Left ventricle myocardium inferior (tissue), 1 donor: ENCODE data around the gene SMYD2. TPM values are rescaled to one million over a fixed set of nuclear protein-coding genes. Genes with fewer than 3 reads are reported as not detected.

Experiments
- DNase-seq: peaks from one replicate; pipeline ENCODE4 v3.0.0-alpha.2; 2020
- H3K27ac ChIP-seq: fragments of 200-600 bp; replicated peaks from 2 replicates; pipeline ENCODE4 v1.8.0; 2021
- H3K27me3 ChIP-seq: fragments of 200-600 bp; 2 replicates; pipeline ENCODE4 v1.8.0; 2021; ENCODE audit warnings: low read depth
- H3K36me3 ChIP-seq: fragments of 200-600 bp; 2 replicates; pipeline ENCODE4 v1.8.0; 2021
- H3K4me1 ChIP-seq: fragments of 200-600 bp; 2 replicates; pipeline ENCODE4 v1.8.0; 2021
- H3K4me3 ChIP-seq: fragments of 200-600 bp; 2 replicates; pipeline ENCODE4 v1.8.0; 2021; ENCODE audit warnings: mild to moderate bottlenecking, moderate library complexity
- H3K9me3 ChIP-seq: fragments of 200-600 bp; replicated peaks from 2 replicates; pipeline ENCODE4 v1.8.0; 2021
- intact Hi-C: fragments of 100-400 bp; cut with micrococcal nuclease; formaldehyde crosslinking; loops from one replicate; pipeline ENCODE4 v1.11.0; 2022
- total RNA-seq: library from RNA; stranded (reverse); fragmentation: NEBNext Ultra II Directional; extraction: Animal tissue kit (Norgen Biotek cat#: 25700); gene quantifications from one replicate; pipeline ENCODE4 v1.2.1, GENCODE V29; 2021
- TF ChIP-seq, protein P1 (sequence below): fragments of 200-600 bp; IDR thresholded peaks from 2 replicates; pipeline ENCODE4 v1.8.0; 2021; ENCODE audit warnings: antibody characterized with exemption, mild to moderate bottlenecking, borderline replicate concordance
- donor health status: DM: no; HTN: yes; CAD: no; lungs with severe emphysema.

SMYD2 gene
- total RNA-seq, 1 donor from 2014 or later = 247 TPM

DNA sequence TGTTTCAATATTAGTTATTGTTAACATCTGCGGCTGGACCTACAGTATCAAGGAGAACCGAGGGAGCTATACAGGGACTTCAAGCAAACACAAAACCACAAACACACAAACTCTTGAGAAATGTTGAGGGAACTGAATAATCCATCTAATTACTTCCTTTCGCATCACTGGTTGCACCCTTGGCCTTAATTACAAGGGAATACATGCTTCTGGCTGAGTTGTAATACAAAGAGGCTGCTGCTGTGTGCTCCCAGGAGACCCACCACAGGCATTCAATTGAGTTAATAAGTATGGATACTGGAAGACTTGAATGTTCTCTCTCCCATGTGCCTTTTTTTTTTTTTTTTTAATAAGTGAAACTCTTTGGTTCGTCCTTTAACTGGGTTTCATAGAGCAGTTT lies 16.8 kb upstream of the SMYD2 start:
- TF ChIP-seq, protein P1, sequence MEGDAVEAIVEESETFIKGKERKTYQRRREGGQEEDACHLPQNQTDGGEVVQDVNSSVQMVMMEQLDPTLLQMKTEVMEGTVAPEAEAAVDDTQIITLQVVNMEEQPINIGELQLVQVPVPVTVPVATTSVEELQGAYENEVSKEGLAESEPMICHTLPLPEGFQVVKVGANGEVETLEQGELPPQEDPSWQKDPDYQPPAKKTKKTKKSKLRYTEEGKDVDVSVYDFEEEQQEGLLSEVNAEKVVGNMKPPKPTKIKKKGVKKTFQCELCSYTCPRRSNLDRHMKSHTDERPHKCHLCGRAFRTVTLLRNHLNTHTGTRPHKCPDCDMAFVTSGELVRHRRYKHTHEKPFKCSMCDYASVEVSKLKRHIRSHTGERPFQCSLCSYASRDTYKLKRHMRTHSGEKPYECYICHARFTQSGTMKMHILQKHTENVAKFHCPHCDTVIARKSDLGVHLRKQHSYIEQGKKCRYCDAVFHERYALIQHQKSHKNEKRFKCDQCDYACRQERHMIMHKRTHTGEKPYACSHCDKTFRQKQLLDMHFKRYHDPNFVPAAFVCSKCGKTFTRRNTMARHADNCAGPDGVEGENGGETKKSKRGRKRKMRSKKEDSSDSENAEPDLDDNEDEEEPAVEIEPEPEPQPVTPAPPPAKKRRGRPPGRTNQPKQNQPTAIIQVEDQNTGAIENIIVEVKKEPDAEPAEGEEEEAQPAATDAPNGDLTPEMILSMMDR = no peak
- Histone ChIP-seq H3K4me1 (peaks cover 16% of the 10 kb centered on the region), H3K4me3 (no peak overlapping the region), H3K27ac (no peak overlapping the region), H3K27me3 (peaks cover 57% of the 10 kb centered on the region), H3K36me3 (no peaks in the 10 kb centered on the region), H3K9me3 (no peaks in the 10 kb centered on the region)
- intact Hi-C loops = loop anchor here (10.0 kb wide), 1 partner anchor 321 kb away; no protein-coding TSS in a partner anchor
- no peak for DNase-seq

DNA sequence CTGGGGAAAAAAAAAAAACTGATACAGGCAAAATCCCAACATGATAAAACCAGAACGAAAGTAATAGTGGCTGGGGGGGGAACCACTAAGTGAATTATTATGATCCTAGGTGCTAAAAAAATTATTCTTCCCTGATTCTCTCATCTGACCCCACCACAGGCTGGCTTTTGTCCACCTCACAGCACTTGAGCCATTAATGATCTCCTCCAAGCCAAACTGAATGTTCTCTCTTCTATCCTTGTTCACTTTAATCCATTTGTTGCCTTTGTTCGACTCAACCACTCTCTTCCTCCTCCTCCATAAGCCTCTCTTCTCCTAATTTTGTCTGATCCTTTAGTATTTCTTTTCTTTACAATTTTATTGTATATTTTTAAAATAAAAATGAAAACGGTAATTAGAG lies 16.0 kb upstream of the SMYD2 start:
- peaks cover 62% of the 10 kb centered on the region for H3K27me3 ChIP-seq
- H3K9me3 ChIP-seq = no peaks in the 10 kb centered on the region
- no peak for DNase-seq
- peaks cover 16% of the 10 kb centered on the region for H3K4me1 ChIP-seq
- H3K27ac ChIP-seq = no peak overlapping the region
- TF ChIP-seq, protein P1 = no peak
- H3K4me3 ChIP-seq = no peak overlapping the region
- no peaks in the 10 kb centered on the region for H3K36me3 ChIP-seq
- intact Hi-C loops = loop anchor here (10.0 kb wide), 1 partner anchor 320 kb away; no protein-coding TSS in a partner anchor

DNA sequence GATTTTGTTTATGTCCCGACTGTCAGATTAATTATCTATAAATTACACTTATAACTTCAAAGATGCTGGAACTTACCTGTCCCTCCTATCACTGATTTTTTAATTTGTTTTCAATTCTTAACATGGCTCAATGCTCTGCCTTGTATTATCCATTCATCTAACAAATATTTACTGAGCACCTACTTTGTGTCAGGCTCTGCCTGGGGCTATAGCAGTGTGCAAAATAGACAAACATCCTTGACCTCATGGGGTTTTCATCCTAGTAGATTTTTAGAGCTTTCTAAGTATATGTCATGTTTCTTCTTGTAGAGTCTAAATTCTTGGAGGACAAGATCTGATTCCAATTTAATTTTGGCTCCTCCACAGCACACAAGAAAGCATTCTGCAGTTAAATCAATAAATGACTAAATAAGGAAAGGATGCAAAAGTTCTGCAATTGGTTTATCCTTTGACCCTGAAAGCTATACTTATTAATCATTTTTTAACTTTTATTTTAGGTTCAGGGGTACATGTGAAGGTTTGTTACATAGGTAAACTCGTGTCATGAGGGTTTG lies 10.8 kb upstream of the SMYD2 start:
- intact Hi-C loops = no loop called here

DNA sequence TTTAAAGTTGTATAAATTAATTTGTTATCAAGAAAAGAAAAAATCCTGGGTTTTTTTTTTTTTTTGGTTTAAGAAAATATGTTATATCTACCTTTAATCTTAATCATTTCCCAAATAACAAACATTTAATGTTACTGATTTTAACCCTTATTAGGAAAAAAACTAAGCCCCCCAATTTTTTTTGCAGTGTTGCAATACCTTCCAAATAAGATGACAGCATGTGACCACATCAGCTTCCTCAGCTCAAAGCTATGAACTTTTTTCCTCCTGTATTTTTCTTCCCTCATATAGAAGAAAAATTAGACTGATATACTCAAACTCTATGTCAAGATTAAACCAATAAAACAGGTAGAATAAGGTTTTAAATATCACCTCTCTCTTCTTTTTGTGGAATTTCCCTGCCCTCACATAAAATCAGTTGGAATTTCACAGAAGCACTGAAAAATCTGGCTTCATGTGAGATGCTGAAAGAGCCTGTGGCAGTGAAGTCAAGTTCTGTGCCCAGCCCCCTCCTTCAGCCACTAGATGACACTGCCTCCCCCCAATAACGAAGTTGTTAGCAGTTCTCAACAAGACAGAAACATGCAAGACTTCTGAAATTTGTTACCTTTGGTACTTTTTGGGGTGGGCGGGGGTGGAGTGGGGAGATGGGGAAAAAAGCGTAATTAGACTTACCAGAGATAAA lies 9.6 kb upstream of the SMYD2 start:
- TF ChIP-seq, protein P1 = peak; percentile 25
- Histone ChIP-seq H3K9me3 (peaks cover 5% of the 10 kb centered on the region), H3K27me3 (peaks cover 31% of the 10 kb centered on the region), H3K4me3 (no peak overlapping the region), H3K36me3 (no peaks in the 10 kb centered on the region), H3K27ac (no peak overlapping the region), H3K4me1 (peaks cover 10% of the 10 kb centered on the region)
- intact Hi-C loops = no loop called here
- DNase-seq = no peak

More for the DNA sequence above, 10.8 kb upstream of the SMYD2 start:
- no peak overlapping the region for H3K4me3 ChIP-seq
- H3K4me1 ChIP-seq = peaks cover 10% of the 10 kb centered on the region
- no peaks in the 10 kb centered on the region for H3K9me3 ChIP-seq
- no peak for DNase-seq
- H3K36me3 ChIP-seq = no peaks in the 10 kb centered on the region
- H3K27me3 ChIP-seq = peaks cover 42% of the 10 kb centered on the region
- TF ChIP-seq, protein P1 = no peak
- H3K27ac ChIP-seq = no peak overlapping the region

DNA sequence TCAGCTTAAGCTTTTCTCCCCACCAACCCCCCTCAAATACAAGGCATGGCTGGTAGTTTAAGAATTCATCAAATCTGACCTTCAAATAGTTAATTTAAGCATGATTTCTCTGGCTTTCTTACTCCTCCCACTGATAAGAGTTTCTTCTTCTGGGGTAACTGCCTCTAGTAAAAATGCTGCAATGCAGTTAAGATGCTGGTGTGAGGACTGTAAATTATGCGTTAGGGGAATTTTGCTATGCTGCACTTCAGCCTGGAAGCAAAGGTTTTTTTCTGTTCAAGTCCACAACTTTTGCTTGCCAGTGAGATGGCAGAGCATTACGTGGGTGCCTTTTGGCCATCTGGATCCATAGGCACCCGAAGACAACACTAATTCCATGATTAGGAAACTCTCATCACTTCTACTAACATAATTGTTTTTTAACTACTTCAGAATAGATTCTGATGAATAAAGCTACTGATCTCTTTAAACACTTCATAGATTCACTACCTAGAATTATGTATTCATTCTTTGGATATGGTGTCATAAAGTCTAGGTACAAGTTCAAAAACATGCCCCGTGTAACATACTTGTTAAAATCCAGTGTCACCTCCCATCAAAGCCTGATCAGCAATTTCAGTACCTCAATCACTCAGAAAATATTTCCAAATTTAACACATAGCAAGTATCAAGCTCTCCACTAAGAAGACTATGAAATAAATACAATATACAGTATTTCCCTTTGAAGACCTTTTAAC lies 8.8 kb upstream of the SMYD2 start:
- Histone ChIP-seq H3K27ac (no peak overlapping the region), H3K9me3 (peaks cover 5% of the 10 kb centered on the region), H3K27me3 (peaks cover 23% of the 10 kb centered on the region), H3K4me3 (no peak overlapping the region), H3K4me1 (peaks cover 17% of the 10 kb centered on the region), H3K36me3 (no peaks in the 10 kb centered on the region)
- intact Hi-C loops = no loop called here
- no peak for DNase-seq
- TF ChIP-seq, protein P1 = no peak
